Activated CD8-positive, alpha-beta memory T cell treated with anti-CD3 and anti-CD28 coated beads for 4 hours (primary cell): Measurements from ENCODE around the gene ROS1.
"Not testable (repeated sequence)": the region's sequence is repeated elsewhere in the genome, so short reads cannot be mapped to it uniquely, and the experiment has no call there.

Experiments used
- DNase-seq, 2 donors: peaks; one replicate each; pipeline ENCODE4 v3.0.0-alpha.2; 2020; ENCODE audit warnings: low read depth in 2 of 2

The ROS1 gene

DNA sequence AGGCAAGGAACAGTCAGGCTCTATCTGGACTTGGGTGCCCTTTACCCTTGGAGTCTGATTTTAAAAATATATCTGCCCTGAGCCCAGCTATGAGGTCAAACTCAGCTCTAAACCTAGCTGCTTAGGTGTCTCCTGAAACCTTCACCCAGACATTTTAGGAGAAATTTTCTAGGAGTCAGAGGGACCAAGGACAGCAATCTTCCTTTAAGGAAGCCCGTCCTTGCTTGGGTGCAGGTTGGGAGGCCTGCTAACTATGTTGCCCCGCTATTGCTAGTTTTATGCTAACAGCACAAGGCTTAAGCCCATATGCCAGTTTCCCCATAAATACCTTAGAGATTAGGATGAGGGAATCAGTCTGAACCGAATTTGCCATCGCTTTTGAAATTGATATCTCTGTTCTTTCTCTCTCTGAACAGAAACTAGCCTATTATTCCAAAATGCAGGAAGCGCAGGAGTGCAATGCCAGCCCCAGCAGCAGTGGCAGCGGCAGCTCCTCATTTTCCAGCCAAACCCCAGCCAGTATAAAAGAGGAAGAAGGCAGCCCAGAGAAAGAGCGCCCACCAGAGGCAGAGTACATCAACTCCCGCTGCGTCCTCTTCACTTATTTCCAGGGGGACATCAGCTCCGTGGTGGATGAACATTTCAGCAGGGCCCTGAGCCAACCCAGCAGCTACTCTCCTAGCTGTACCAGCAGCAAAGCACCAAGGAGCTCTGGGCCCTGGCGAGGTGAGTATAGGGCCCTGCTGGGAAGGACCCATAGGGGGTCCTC is 157.8 kb downstream of the ROS1 start:
- no peak for DNase-seq

DNA sequence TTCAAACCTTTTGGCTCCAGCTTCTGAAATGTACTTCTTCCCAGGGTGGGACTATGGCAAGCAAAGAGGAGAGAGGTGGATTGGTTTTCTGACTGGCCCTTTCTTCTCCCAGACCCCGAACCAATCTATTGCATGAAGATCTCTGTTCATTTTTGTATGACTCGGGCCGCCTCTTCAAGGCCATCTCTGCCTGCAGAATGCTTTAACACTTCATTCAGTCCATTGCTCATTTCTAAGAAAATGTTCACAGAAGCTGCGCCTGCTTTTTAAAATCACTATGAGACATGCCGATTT is 158.7 kb downstream of the ROS1 start:
- no peak for DNase-seq

DNA sequence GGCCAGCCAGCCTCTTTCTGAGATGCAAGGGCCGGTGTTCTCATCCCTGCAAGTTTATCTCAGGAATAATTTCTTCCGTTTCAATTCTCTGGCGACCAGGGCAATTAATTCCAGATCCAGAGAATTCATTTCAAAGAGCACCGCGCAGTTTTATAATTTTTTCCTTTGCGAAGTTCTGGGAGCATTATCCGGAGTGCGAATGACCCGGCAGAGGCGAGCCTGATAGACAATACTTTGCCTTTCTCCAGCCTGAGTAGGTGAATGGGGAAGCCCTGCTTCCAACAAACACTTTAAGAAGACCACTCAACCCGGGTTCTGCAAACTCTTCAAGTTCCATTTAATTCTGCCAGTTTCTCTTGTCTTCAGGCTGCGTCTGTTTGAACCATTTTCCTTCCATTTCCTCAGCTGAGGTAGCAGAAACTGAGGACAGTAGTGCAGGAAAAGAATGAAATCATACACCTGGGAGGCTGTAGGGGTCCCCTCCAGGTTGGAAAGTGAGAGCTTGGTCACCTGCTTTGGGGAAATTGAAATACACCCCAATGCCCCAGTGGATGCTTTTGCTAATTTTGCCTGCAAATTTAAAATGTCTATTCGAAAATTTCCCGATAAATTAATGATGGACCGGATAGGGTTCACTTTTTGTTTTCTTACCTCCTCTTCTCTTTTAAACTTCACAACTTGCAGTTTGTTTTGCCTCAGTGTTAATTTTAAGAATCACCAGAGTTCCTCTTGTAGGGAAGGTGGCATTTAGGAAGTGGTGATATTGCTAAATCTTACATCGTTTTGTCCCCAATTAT is 159.3 kb downstream of the ROS1 start:
- DNase-seq, result no peak

DNA sequence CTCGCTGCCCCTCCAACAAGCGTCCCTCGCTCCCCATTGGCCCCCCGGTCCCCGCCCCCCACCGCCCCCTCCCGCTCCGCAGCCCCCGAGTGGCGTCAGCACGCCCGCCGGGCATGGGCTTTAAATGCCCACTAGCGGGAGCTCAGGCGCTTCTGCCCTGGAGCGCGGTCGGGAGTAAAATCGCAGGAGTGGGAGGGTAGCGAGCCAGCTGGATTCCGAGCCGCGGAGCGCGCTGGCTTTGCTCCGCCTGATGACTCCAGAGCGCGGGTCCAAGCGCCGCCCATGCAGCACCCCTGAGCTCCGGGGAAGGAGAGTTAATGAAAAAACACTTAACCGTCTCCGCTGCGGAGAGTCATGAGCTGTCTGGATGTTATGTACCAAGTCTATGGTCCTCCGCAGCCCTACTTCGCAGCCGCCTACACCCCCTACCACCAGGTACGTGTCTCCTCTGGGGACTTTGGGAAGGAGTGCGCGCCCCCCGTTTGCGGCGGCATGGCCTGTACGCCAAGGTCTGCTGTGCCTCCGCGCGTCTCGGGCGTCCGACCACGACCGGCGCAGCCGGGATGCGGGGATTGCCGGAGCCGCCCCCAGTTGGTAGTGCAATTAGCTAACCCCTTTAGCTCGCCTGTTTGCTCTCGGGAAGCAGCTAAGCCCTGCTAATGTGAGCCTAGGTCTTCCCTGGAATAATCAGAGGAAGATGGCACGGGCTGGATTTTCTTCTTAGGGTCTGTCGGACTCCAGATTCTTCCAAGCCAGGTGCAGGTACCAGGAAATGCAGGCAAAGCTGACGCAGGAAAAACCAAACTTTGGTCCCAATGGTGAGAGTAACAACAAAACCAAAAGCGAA is 160.1 kb downstream of the ROS1 start, which contains the start of gene VGLL2:
VGLL2 (plus strand) TSS at position 149 of the 847 bp plus-strand sequence; CDS start at position 355, 206 bp downstream.
- no peak for DNase-seq

DNA sequence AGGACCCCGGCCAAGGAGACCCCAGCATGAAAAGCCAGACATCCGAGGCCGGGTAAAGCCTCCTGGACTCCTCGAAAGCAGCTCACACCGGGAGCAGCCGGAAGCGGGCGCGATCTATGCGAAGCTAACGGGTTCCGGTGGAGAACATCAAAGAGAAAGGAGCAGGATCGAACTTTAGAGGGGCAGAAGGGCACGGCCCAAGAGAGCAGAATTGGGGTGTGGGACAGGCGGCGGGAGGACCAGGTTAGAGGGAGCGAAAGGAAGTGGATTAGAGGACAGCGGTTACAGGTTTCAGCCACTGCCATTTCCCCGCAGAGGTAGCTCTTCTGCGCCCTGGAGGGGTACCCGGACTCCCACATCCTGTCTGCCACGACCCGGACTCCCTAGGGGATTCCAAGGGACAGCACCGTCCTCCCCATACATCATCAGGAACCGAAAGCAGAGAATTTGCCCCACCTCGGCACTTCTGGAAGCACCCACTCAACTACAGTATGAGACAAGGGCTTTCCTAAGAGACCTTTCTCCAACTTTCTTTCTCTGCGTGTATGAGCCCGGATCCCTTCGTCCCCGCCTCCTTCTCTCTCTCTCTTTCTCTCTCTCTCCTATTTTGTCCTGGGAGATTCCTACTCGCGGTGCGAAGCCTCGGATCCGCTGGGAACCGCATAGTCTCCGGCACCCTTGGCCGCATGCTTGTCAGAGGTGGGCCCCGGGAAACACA is 160.9 kb downstream of the ROS1 start:
- DNase-seq, result no peak

DNA sequence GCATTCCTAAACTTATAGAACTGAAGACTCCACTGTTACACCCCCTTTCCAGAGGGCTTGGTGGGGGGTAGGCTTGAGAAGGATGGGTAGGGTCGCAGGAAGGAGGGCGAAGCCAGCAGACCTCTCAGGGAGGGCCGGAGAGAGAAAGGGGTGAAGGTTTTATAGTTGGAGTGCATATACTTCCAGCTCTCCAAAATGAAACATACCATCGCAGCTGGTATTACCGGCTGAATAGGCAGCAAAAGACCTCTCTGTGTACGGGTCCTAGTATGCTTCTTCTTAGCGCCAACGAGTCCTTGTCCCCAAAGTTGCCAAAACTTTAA is 161.4 kb downstream of the ROS1 start:
- no peak for DNase-seq

DNA sequence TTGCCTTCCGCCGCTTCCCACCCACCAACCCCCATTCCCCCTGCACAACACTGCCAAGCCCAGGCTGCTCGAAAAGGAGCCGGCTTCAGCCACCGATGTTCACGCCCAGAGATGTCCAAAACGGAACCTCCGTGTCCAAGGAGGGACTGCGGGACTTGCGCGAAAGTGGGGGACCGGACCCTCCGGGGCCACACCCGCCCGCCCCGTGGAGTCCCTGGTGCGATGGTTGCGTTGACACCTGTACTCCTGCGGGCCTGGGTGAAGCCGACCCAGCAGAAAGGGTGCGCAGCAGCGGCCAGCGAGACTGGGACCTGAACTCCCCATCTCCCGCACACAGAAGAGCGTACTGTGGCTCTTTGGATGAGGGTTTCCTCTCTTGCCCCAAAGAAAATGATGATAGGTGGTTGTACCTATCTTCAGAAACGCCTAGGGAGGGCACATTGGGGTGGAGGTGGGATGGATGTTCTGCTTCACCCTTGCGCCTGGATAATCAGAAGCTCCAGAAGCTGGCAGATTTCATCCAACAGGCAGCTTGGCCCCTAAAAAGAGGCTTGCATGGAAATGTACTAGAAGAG is 162.3 kb downstream of the ROS1 start:
- DNase-seq, result no peak

DNA sequence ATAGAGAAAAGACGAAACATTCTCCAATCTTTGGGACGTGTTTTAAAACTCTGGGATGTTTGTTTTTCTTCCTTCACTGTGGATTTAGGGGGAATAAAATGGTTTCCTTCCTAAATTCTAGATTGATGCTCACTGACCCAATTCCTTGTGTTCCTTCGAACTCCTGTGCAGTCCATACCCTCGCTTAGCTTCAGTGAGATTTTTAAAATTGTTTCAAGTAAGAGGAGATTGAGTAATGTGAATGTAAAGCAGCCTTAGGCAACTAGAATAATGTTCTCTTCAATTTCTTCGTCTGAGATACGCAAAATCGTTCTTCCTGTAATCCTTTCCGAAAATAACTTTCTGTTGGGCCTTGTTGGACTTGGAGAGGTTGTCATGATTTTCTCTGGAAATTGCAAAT is 162.9 kb downstream of the ROS1 start:
- DNase-seq, result no peak

DNA sequence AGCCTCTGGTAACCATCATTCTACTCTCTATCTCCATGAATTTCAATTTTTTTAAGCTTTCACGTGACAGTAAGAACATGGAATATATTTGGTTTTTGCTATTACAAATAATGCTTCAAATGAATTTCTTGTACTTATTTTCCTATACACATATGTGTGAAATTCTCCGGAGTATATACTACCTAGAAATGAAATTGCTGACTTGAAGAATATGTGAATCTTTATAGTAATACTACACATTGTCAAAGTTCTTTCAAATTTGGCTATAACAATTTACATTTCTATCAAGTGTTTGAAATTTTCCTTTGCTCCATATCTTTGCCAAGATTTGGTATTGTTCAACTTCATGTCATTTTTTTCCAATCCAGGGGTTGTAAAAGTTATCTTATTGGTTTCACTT is 172.0 kb downstream of the ROS1 start:
- no peak for DNase-seq

DNA sequence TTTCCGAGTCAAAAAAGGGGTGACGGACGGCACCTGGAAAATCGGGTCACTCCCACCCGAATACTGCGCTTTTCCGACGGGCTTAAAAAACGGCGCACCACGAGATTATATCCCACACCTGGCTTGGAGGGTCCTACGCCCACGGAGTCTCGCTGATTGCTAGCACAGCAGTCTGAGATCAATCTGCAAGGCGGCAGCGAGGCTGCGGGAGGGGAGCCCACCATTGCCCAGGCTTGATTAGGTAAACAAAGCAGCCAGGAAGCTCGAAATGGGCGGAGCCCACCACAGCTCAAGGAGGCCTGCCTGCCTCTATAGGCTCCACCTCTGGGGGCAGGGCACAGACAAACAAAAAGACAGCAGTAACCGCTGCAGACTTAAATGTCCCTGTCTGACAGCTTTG is 180.8 kb downstream of the ROS1 start:
- not testable (repeated sequence) for DNase-seq

DNA sequence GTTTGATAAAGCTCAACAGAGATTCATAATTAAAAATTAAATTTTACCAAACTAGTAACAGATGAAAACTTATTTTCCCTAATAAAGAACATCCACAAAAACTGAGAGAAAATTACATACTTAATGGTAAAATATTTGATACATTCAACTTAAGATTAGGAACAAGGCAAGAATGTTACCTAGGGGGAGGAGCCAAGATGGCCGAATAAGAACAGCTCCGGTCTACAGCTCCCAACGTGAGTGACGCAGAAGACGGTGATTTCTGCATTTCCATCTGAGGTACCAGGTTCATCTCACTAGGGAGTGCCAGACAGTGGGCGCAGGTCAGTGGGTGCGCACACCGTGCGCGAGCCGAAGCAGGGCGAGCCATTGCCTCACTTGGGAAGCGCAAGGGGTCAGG is 181.2 kb downstream of the ROS1 start:
- DNase-seq, result not testable (repeated sequence)
